Prostate gland (tissue), 2 donors: Measurements from ENCODE around the gene MYH6.

Experiments
- POLR2A ChIP-seq: fragments of 450-650 bp; IDR thresholded peaks from one replicate; pipeline ENCODE4 v1.6.1; 2016; ENCODE audit warnings: antibody characterized with exemption, mild to moderate bottlenecking
- TF ChIP-seq, protein P1 (sequence below), 4 experiments: fragments of 200-600 bp in 2 of 4; fragments of 450-650 bp in 2 of 4; sonication (generic) in 2 of 4; IDR thresholded peaks; 1 replicate in 3 of 4; 2 replicates in 1 of 4; pipeline ENCODE4 v1.5.1; 2016 to 2019; ENCODE audit warnings: antibody characterized with exemption in 4 of 4, mild to moderate bottlenecking in 2 of 4, moderate library complexity in 2 of 4

DNA sequence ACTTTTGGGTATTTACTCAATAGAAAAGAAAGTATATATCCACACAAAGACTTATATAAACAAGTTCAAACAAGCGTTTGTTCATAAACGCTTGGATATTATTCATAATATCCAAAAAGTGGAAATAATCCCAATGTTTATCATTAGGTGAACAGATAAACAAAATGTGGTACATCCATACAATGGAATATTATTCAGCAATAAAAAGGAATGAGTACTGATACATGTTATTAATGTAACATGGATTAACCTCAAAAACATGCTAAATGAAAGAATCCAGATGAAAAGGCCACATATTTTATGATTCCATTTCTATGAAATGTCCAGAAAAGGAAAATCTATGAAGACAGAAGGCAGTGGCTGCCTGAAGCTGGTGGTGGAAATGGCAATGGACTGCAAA is 44.2 kb upstream of the MYH6 start:
- TF ChIP-seq, protein P1, sequence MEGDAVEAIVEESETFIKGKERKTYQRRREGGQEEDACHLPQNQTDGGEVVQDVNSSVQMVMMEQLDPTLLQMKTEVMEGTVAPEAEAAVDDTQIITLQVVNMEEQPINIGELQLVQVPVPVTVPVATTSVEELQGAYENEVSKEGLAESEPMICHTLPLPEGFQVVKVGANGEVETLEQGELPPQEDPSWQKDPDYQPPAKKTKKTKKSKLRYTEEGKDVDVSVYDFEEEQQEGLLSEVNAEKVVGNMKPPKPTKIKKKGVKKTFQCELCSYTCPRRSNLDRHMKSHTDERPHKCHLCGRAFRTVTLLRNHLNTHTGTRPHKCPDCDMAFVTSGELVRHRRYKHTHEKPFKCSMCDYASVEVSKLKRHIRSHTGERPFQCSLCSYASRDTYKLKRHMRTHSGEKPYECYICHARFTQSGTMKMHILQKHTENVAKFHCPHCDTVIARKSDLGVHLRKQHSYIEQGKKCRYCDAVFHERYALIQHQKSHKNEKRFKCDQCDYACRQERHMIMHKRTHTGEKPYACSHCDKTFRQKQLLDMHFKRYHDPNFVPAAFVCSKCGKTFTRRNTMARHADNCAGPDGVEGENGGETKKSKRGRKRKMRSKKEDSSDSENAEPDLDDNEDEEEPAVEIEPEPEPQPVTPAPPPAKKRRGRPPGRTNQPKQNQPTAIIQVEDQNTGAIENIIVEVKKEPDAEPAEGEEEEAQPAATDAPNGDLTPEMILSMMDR (IDR thresholded peaks at IDR 0.05), result no peak
- no peak for TF ChIP-seq POLR2A
